Stimulated activated CD4-positive, alpha-beta T cell treated with anti-CD3 and anti-CD28 coated beads, Interleukin-4, amount 100 ng/mL, for 24 hours (primary cell): ENCODE results near the gene WDR83.
A peak's percentile ranks its signal among the peaks of the same experiment; 100 is the strongest.
"Not testable (repeated sequence)": the region's sequence is repeated elsewhere in the genome, so short reads cannot be mapped to it uniquely, and the experiment has no call there.

Source experiments
- DNase-seq: peaks from one replicate; pipeline ENCODE4 v3.0.0-alpha.2; 2020

WDR83 gene

GRCh38 chr19:12656899-12657571, 9.6 kb upstream of the WDR83 start:
- DNase-seq, result no peak

- no peak for DNase-seq
Observed at GRCh38 chr19:12657966-12658365, 8.6 kb upstream of the WDR83 start.

DNA sequence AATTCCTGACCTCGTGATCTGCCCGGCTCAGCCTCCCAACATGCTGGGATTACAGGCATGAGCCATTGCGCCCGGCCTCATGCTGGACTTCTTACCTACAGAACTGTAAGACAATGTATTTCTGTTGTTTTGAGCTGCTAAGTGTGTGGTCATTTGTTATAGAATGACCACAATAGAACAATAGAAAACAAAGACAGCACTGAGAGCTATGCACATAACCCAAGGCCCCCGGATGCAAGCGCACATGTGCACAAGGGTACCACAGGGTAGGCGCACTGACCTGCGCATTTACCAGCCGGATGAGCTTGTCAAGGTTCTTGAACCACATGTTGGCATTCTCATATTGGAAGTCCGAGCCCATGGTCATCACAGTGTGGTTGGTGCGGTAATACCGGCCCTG, 5.6 kb upstream of the WDR83 start:
- DNase-seq, result no peak

GRCh38 chr19:12664406-12665280, 2.0 kb upstream of the WDR83 start:
- DNase-seq, result no peak

- DNase-seq, result peak; percentile 63
Observed at GRCh38 chr19:12665281-12665573, 1.4 kb upstream of the WDR83 start.

DNA sequence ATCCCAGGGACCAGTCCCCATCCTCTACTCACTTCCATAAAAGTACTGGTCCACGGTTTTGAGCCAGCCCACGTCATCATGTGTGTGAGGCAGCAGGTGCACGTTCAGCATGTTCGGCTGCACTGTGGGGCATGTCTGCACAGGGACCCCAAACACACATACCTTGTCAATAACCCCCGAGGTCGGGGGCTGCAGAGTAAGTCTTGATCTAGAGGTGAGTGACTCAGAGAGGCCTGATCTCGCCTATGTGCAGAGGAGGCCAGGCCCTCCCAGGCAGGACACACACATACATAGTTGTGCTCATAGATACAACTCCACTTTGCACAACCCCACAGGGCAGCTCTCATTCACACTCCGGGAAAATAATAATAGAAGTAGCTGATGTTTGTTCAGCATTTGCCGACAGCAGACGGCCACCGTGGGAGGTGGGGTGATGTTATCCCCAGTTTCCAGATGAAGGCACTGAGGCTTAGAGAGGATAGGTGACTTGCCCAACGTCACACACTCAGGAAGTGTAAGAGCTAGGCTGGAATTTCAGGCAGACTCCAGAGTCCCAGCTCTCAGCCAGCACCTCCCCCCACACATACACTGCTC, 839 bp upstream of the WDR83 start:
- no peak for DNase-seq

- no peak for DNase-seq
Observed at GRCh38 chr19:12667731-12668302, 1.2 kb downstream of the WDR83 start.

DNA sequence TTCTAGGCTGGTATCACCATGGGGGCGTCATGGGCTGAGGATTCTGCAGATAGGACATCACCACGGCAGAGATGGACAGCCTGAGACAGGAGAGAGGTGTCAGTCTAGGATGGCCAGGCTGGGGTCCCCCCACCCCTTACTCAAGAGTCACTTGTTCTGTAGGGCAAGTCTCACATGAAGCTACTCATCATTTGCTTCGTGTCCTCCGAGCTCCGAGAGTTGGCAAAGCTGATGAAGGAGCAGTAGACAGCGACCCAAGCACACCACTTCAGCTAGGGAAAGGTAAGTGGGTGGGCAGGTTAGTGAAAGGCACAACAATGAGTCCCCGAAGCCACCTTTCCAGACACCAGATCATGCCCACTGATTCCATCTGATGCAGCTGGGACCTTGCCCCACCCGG, 1.7 kb downstream of the WDR83 start:
- no peak for DNase-seq

- DNase-seq, result peak; percentile 75
Observed at GRCh38 chr19:12668932-12669269, 2.3 kb downstream of the WDR83 start.

DNA sequence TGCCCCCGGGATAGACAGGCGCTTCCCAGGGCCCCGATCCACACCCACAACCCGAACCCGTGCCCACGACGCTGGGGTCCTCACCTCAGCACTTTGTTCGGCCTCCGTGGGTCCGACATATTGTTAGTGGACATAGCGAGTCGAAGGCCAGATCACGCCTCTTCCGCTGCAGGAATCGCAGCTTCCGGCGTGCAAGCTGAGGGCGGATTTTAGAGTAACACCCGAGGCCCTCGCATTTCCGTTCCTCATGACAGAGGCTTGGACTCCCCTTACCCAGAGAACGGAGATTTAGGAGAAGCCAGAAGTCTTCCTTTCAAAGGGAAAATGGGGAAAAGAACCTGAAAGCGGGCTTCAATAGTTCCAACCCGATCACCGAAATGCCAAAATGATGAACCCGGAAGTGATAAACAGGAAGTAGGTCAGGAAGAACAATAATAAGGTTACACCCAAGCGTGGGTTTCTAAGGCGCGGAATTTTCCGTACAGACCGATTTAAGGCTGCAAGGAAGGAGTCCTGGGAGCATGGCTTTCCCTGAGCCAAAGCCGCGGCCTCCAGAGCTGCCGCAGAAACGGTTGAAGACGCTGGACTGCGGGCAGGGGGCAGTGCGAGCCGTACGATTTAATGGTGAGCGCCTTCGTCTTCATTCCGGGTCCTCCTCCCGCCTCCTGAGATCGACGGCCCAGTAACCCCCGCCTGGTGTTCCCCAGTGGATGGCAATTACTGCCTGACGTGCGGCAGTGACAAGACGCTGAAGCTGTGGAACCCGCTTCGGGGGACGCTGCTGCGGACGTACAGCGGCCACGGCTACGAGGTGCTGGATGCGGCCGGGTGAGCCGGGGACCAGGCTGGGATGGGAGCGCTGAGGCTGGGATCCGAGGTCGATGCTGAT, 2.9 kb downstream of the WDR83 start:
- DNase-seq, result peak; percentile 81

DNA sequence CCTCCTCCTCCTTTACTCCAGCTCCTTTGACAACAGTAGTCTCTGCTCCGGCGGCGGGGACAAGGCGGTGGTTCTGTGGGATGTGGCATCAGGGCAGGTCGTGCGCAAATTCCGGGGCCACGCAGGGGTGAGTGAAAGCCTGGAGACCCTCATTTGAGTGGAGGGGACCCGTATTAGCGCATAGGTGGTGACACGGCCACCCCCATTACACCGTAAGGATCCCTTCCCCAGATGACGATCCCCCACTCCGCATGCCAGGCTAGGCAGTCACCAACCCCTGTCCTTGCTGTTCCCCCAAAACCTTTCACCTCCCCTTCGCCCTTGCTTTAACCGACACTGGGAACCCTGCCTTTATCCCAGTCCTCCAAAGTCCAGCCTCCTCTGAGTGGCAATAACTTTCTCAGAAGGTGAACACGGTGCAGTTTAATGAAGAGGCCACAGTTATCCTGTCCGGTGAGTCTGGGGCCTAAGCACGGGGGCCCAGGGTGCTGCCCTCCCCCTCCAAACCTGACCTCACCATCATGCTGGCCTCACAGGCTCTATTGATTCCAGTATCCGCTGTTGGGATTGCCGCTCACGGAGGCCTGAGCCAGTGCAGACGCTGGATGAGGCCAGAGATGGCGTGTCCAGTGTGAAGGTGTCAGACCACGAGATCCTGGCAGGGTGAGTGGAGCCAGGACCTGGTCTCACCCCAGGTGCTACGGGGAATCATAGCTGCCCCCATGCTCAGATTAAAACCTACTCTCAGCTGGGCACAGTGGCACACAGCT, 3.7 kb downstream of the WDR83 start:
- DNase-seq, result no peak

DNA sequence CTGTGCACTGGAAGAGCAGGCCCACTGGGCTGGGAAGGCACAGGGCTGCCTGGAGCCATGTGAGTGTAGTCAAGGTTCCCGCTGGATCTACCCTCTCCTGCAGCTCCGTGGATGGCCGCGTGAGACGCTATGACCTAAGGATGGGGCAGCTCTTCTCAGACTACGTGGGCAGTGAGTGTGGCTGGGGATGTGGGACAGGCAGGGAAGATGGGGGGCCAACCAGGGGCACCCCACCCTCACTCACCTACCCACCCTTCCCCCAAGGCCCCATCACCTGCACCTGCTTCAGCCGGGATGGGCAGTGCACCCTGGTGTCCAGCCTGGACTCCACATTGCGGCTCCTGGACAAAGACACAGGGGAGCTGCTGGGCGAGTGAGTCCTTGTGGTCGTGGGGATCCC, 6.1 kb downstream of the WDR83 start:
- DNase-seq, result no peak

GRCh38 chr19:12675399-12675798, 8.8 kb downstream of the WDR83 start:
- DNase-seq, result no peak

- DNase-seq, result no peak
Observed at GRCh38 chr19:12675940-12676339, 9.3 kb downstream of the WDR83 start.

DNA sequence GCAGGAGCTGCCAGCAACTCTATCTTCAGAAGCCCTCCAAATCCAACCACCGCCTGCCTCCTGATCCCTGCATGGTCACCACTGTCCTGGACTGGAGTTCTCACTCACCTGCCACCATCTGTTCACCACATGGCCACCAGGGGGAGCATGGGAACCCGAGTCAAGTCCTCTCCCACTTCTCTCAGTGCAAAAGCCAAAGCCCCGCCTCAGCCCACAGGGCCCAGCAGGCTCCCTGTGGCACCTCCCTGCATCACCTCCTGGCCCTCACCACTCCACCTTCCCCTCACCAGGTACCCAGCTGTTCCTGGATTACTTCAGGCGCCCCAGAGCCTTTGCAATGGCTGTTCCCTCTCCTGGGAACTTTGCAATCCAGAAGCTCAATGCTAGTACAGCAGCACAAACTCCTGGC, 9.8 kb downstream of the WDR83 start:
- DNase-seq, result peak; percentile 92

GRCh38 chr19:12676928-12677327, 10.3 kb downstream of the WDR83 start:
- no peak for DNase-seq

DNA sequence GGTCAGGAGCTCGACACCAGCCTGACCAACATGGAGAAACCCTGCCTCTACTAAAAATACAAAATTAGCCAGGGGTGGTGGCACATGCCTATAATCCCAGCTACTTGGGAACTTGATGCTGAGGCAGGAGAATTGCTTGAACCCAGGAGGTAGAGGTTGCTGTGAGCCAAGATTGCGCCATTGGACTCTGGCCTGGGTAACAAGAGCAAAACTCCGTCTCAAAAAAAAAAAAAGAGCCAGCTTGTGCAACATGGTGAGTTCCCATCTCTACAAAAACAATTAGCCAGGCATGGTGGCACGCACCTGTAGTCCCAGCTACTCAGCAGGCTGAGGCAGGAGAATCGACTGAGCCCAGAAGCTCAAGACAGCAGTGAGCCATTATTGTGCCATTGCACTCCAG, 11.4 kb downstream of the WDR83 start:
- DNase-seq, result not testable (repeated sequence)

- no peak for DNase-seq
Observed at GRCh38 chr19:12680034-12680433, 13.4 kb downstream of the WDR83 start.

DNA sequence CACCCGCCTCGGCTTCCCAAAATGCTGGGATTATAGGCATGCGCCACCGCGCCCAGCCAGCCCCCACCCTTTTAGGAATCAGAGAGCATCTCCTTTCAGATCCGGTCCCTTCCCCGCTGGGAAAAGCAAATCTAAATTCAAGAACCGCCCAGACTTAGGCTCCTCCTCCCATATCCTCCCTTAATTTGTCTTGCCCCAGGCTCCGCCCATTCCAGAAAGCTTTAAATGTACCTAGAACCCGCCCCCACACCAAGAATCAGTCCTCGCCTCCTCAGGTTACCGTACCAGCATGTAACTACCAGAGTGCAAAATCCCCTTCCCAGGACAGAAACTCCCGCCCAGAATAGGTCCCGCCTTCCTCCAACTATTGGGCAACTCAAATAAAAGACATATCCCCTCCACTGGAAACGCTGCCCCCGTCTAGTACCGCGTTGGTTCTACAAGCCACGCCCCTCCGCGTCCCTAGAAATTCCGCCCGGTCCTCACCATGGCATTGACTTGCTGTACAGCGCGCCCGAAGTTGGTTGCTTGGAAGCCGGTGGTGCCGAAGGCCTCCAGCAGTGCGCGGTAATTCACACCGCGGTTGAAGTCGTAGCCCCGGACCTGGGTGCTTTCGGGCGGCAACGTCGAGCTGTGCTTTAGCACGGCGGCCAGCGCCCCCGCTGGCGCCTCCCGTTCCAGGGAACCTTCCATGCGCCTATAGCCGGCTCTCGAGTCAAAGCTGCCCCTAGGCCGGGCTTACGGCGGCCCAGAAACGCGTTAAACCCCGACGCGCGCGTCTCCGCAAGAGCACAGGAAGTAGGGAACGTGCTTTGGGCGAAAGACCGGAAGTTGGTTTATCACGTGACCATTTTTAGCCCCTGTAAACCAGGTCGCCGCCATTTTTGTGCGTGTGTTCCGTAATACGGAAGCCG, 14.7 kb downstream of the WDR83 start, which contains the start of gene DHPS:
TSS of gene DHPS (minus strand) at position 807 of the 914 bp plus-strand sequence. CDS start at position 693, 114 bp downstream.
- peak; percentile 93 for DNase-seq

DNA sequence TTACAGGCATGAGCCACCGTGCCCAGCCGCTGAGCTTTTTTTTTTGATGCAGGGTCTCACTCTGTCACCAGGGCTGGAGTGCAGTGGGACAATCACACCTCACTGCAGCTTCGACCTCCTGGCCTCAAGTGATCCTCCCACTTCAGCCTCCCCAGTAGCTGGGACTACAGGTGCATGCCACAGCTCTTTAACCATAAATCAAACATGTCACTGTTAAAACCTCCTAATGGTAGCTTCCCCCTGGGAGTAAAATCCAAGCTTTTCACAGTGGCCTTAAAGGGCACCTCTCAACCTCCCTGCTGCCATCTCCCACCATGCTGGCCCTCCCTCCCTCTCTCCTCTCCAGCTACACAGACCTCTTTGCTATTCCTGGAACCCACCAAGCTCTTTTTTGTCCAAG, 19.2 kb downstream of the WDR83 start:
- DNase-seq, result no peak
